NB4 (cell line): ENCODE data around the gene CTAGE4.
"Not testable (repeated sequence)": the region's sequence is repeated elsewhere in the genome, so short reads cannot be mapped to it uniquely, and the experiment has no call there.

ENCODE experiments used
- CTCF ChIP-seq: IDR thresholded peaks from one replicate; pipeline ENCODE4 v1.5.1; 2012; ENCODE audit warnings: low read depth, low read length
- MAX ChIP-seq: IDR thresholded peaks from 2 replicates; pipeline ENCODE4 v1.6.1; 2011; ENCODE audit warnings: low read depth, low read length
- POLR2A ChIP-seq: IDR thresholded peaks from 2 replicates; pipeline ENCODE4 v1.6.1; 2011; ENCODE audit warnings: mild to moderate bottlenecking; ENCODE audit not compliant: insufficient read length; ENCODE audit errors: extremely low read depth

GRCh38 chr7:144228810-144229209, 45.5 kb downstream of the CTAGE4 start:
- TF ChIP-seq POLR2A, CTCF, MAX: not testable (repeated sequence)
